A673 (cell line): ENCODE data around the gene VAPA.

Experiments used
- CTCF ChIP-seq: fragments of 300-800, 200-600 bp; sonication (generic); conservative IDR thresholded peaks from 2 replicates; pipeline ENCODE4 v1.5.1; 2017; ENCODE audit warnings: low read depth, mild to moderate bottlenecking, antibody characterized with exemption, low read length, moderate library complexity, mixed read lengths
- EZH2 ChIP-seq: fragments of 200-600 bp; sonication (generic); IDR thresholded peaks from 2 replicates; pipeline ENCODE4 v1.6.1; 2017; ENCODE audit warnings: borderline replicate concordance, low read depth, mild to moderate bottlenecking, mixed read lengths, antibody characterized with exemption, low read length; ENCODE audit not compliant: poor library complexity, severe bottlenecking

- TF ChIP-seq CTCF, result no peak
- TF ChIP-seq EZH2, result no peak
Measured at GRCh38 chr18:9931146-9931545, 17.3 kb downstream of the VAPA start.
